ENCODE measurements around the gene ACBD3.

GRCh38 chr1:226201029-226201593, 14.6 kb upstream of the ACBD3 start:
- no peak for TF ChIP-seq POLR2AphosphoS5 (IDR thresholded peaks at IDR 0.05; ENCODE audit: low read depth, low read length)
- no peak for TF ChIP-seq POU2F2 (IDR thresholded peaks at IDR 0.05; ENCODE audit: low read depth, low read length)
- no peak for TF ChIP-seq POLR2A (IDR thresholded peaks at IDR 0.05; ENCODE audit: low read depth, low read length)
- TF ChIP-seq SPI1 (IDR thresholded peaks at IDR 0.05; ENCODE audit: low read depth, low read length) = no peak
- no peak for TF ChIP-seq TAF1 (IDR thresholded peaks at IDR 0.05; ENCODE audit: low read depth, low read length)

All from GM12891 (cell line).